Ovary (tissue), 9 donors: ENCODE measurements around the gene PTPN2. TPM values are rescaled to one million over a fixed set of nuclear protein-coding genes. Genes with fewer than 3 reads are reported as not detected.
"Not testable (repeated sequence)": the region's sequence is repeated elsewhere in the genome, so short reads cannot be mapped to it uniquely, and the experiment has no call there.

ENCODE experiments used
- DNase-seq, 5 donors: peaks; one replicate each; pipeline ENCODE4 v3.0.0-alpha.2; 2019 to 2020
- H3K27ac ChIP-seq, 2 donors: fragments of 200-600 bp; one replicate each; pipeline versions ENCODE4 v1.5.1 to v1.8.0; 2019 to 2022
- H3K27me3 ChIP-seq: fragments of 200-600 bp; one replicate; pipeline ENCODE4 v1.8.0; 2022
- H3K36me3 ChIP-seq: fragments of 200-600 bp; sonication (generic); one replicate; pipeline ENCODE4 v1.5.1; 2019
- H3K4me1 ChIP-seq: one replicate; pipeline ENCODE4 v1.8.1; 2013; ENCODE audit warnings: mild to moderate bottlenecking, moderate library complexity; ENCODE audit not compliant: insufficient read depth
- H3K4me3 ChIP-seq: fragments of 200-600 bp; sonication (generic); one replicate; pipeline ENCODE4 v1.5.1; 2017
- H3K9me3 ChIP-seq, 2 donors: fragments of 200-600 bp in 1 of 2; sonication (generic) in 1 of 2; one replicate each; pipeline versions ENCODE4 v1.5.1 to v1.8.1; 2013 to 2019; ENCODE audit warnings: mild to moderate bottlenecking in 1 of 2, moderate library complexity in 1 of 2
- CTCF ChIP-seq, 3 donors: fragments of 450-650 bp in 2 of 3; fragments of 200-600 bp in 1 of 3; IDR thresholded peaks; one replicate each; pipeline versions ENCODE4 v1.5.1 to v1.8.0; 2016 to 2022; ENCODE audit warnings: antibody characterized with exemption in 3 of 3, mild to moderate bottlenecking in 1 of 3
- EP300 ChIP-seq: sonication (generic); formaldehyde crosslinking; IDR thresholded peaks from one replicate; pipeline ENCODE4 v1.6.1; 2017; ENCODE audit warnings: antibody characterized with exemption
- POLR2A ChIP-seq: fragments of 450-650 bp; IDR thresholded peaks from one replicate; pipeline ENCODE4 v1.6.1; 2017; ENCODE audit warnings: antibody characterized with exemption, mild to moderate bottlenecking, moderate library complexity
- WGBS, 3 donors: extraction: QIAGEN DNeasy Blood & Tissue Kit in 1 of 3; methylation state at CpG; one replicate each; pipeline versions ENCODE4 v1.1.5 to v1.1.7; 2013 to 2017; 5-methylcytosine and 5-hydroxymethylcytosine counted together
- intact Hi-C, 4 donors: fragments of 100-400 bp; cut with DNase I; formaldehyde crosslinking; loops; one replicate each; pipeline versions ENCODE4 v1.11.0 to v1.15.1; 2022 to 2023
- polyA plus RNA-seq, 2 donors: library from polyadenylated mRNA; stranded (reverse); fragments of 200-250 nt in 1 of 2; fragments of 350-450 nt in 1 of 2; fragmentation: Illumina TruSeq in 1 of 2; extraction: RNeasy Lipid Tissue Mini Kit (QIAGEN cat#74804) in 1 of 2; gene quantifications; one replicate each; pipeline ENCODE4 v1.2.3, GENCODE V29; 2013 to 2014
- total RNA-seq, 7 donors: library from RNA; depleted of rRNA in 2 of 7; stranded (reverse); fragments of >200 nt in 2 of 7; fragmentation: NEBNext Ultra II Directional in 3 of 7; extraction: Animal tissue kit (Norgen Biotek cat#: 25700) in 3 of 7; gene quantifications; one replicate each; pipeline versions ENCODE4 v1.1.0 to v1.2.4, GENCODE V29; 2016 to 2023
- donor health status: DM: no; HTN: no; CAD: no; lungs with moderate emphysema.
- donor health status: DM: no; HTN: no; CAD: no.
- donor health status: Bipolar disorder and iron deficiency.
- donor health status: DM: yes; HTN: yes; CAD: no.
- donor health status: DM: no; HTN: no; CAD: no.
- donor health status: DM: yes; HTN: yes; CAD: no.

PTPN2 gene
- total and polyA plus RNA-seq, 9 donors = 29.4 to 48.1 (median 36.2) TPM

GRCh38 chr18:12765126-12765525, 118.9 kb downstream of the PTPN2 start:
- TF ChIP-seq EP300 (no peak), POLR2A (no peak), CTCF (IDR thresholded peaks at IDR 0.05) (no peak)
- DNase-seq = no peak
- no peaks in the 10 kb centered on the region for H3K36me3 ChIP-seq
- H3K4me3 ChIP-seq = no peak overlapping the region
- H3K27ac ChIP-seq = no peak overlapping the region
- no peaks in the 10 kb centered on the region for H3K9me3 ChIP-seq
- 74 to 89% (median 84%) methylated on average over 8 of the region's 8 CpGs for WGBS, 3 donors
- H3K27me3 ChIP-seq = no peaks in the 10 kb centered on the region
- intact Hi-C loops = no loop called here
- H3K4me1 ChIP-seq = no peaks in the 10 kb centered on the region

DNA sequence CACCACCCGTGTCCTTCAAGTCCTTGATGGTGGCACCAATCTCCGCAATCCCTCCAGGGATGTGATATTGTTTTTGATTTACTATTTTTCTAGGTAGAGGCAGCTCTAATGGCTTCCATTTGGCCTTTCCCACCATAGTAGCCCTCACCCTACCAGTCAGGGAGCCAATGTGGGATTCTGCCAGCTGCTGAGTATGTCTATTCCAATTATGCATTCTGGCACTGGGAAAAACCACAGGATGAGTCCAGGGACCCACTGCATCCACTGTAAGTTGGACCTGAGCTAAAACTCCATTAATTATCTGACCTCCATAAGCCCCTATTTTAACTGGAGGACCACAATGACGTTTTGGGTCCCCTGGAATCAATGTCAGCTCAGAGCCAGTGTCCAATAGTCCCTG, 125.5 kb downstream of the PTPN2 start:
- H3K27ac ChIP-seq, intact Hi-C loops, H3K27me3 ChIP-seq, H3K4me3 ChIP-seq, H3K36me3 ChIP-seq, H3K9me3 ChIP-seq, H3K4me1 ChIP-seq, DNase-seq: not testable (repeated sequence)
- WGBS, 3 donors = 78 to 84% (median 83%) methylated on average over 3 of the region's 3 CpGs

DNA sequence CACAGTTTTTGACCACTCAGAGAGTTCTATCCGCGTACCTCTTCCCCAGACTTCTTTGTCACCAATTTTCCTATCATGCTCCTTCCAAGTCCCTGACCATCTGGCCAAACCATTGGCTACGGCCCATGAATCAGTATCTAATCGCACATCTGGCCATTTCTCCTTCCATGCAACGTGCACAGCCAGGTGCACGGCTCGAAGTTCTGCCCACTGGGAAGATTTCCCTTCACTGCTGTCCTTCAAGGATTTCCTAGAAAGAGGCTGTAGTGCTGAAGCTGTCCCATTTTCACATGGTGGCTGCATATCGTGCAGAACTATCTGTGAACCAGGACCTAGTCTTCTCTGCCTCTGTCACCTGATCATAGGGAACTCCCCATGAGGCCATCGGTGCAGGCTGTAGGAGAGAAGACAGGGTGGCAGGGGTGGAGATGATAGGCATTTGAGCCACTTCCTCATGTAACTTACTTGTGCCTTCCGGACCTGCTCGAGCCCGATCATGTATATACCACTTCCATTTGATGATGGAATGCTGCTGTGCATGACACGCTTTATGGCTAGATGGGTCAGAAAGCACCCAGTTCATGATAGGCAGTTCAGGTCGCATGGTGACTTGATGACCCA, 127.3 kb downstream of the PTPN2 start:
- 91 to 94% (median 93%) methylated on average over 14 of the region's 14 CpGs for WGBS, 3 donors
- H3K4me1 ChIP-seq, H3K27ac ChIP-seq, H3K27me3 ChIP-seq, H3K4me3 ChIP-seq, H3K9me3 ChIP-seq, H3K36me3 ChIP-seq, intact Hi-C loops, DNase-seq: not testable (repeated sequence)

DNA sequence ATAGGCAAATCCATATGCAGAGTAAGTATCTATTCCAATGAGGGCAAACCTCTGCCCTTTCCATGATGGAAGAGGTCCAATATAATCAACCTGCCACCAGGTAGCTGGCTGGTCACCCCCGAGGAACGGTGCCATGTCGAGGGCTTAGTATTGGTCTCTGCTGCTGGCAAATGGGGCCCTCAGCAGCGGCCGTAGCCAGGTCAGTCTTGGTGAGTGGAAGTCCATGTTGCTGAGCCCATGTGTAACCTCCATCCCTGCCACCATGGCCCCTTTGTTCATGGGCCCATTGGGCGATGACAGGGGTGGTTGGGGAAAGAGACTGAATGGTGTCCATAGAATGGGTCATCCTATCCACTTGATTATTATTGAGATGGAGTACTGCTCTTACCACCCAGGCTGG, 128.4 kb downstream of the PTPN2 start:
- H3K9me3 ChIP-seq, intact Hi-C loops, H3K27ac ChIP-seq, DNase-seq, H3K4me3 ChIP-seq, H3K4me1 ChIP-seq, H3K27me3 ChIP-seq, H3K36me3 ChIP-seq: not testable (repeated sequence)
- 96 to 98% (median 98%) methylated on average over 6 of the region's 6 CpGs for WGBS, 3 donors

GRCh38 chr18:12754511-12754910, 129.5 kb downstream of the PTPN2 start:
- Histone ChIP-seq H3K36me3 (no peaks in the 10 kb centered on the region), H3K27ac (no peak overlapping the region), H3K9me3 (no peaks in the 10 kb centered on the region), H3K4me1 (no peaks in the 10 kb centered on the region), H3K4me3 (no peak overlapping the region), H3K27me3 (no peaks in the 10 kb centered on the region)
- WGBS, 3 donors = 84 to 89% (median 88%) methylated on average over 6 of the region's 6 CpGs
- intact Hi-C loops = no loop called here
- TF ChIP-seq CTCF (IDR thresholded peaks at IDR 0.05) = no peak
- DNase-seq = no peak

DNA sequence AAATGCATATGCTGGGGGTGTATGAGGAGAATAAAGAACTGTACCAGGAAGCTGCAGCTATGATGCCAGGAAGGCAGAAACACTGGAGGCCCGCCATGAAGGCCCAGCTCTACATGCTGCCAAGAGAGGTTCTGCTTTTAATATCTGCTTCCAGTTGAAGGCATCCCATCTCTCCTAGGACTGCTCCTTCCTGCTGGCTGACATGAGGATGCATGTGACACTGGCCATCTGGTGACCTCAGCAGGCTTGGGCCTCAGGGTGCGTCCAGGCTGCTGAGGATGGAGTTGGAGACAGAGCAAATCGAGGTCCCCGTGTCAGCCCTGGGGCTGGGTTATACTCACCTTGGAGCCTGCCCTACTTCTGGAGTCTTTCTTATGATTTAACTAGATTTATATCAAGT, 132.1 kb downstream of the PTPN2 start:
- H3K9me3 ChIP-seq = no peaks in the 10 kb centered on the region
- 82 to 91% (median 85%) methylated on average over 4 of the region's 4 CpGs for WGBS, 3 donors
- no peaks in the 10 kb centered on the region for H3K27me3 ChIP-seq
- no peak for DNase-seq
- intact Hi-C loops = no loop called here
- H3K36me3 ChIP-seq = no peaks in the 10 kb centered on the region
- TF ChIP-seq EP300 (no peak), CTCF (IDR thresholded peaks at IDR 0.05) (no peak), POLR2A (no peak)
- H3K27ac ChIP-seq = no peak overlapping the region
- H3K4me1 ChIP-seq = no peaks in the 10 kb centered on the region
- no peak overlapping the region for H3K4me3 ChIP-seq
